A549 (cell line): ENCODE data around the gene NAA30. TPM values are rescaled to one million over a fixed set of nuclear protein-coding genes. Genes with fewer than 3 reads are reported as not detected.
"Not testable (repeated sequence)": the region's sequence is repeated elsewhere in the genome, so short reads cannot be mapped to it uniquely, and the experiment has no call there.

Experiments
- ATAC-seq, 2 experiments: fragments of 200-7000 bp in 1 of 2; fragments of >200 bp in 1 of 2; cut with Nextera tagmentation in 1 of 2; cut with Tn5 transposase in 1 of 2; 3 replicates each; pipeline versions ENCODE4 v1.8.0 to v1.9.1; 2018 to 2020; ENCODE audit warnings: mild to moderate bottlenecking in 1 of 2, moderate library complexity in 1 of 2
- CTCF ChIA-PET: fragments of 300-600 bp; sonication (Branson Sonifier 250); formaldehyde crosslinking; extraction: SDS; loops from one replicate; lab custom pipeline; 2021; ENCODE audit warnings: antibody characterized with exemption, inconsistent platforms; lab: Yijun Ruan, JAX
- POLR2A ChIA-PET: fragments of 350-600 bp; formaldehyde crosslinking; extraction: SDS; loops from one replicate; lab custom pipeline; 2021; ENCODE audit warnings: antibody characterized with exemption, inconsistent platforms; lab: Yijun Ruan, JAX
- DNase-seq, 2 experiments: peaks; one replicate each; pipeline versions ENCODE4 v3.0.0 to v3.0.0-alpha.2; 2011 to 2016; ENCODE audit warnings: low read depth in 1 of 2, low spot score in 1 of 2
- FAIRE-seq: peaks from 2 replicates; lab custom pipeline; 2011; peaks lifted over from hg19 to GRCh38; lab: Jason Lieb, UNC
- H3K27ac ChIP-seq, 2 experiments: fragments of >200 bp; sonication (Bioruptor Twin); formaldehyde crosslinking; 3 replicates each; pipeline ENCODE4 v1.5.1; 2016 to 2017
- H3K4me1 ChIP-seq: fragments of >200 bp; sonication (Bioruptor Twin); formaldehyde crosslinking; 3 replicates; pipeline ENCODE4 v1.6.1; 2016
- H3K4me2 ChIP-seq: fragments of >200 bp; sonication (Bioruptor Twin); formaldehyde crosslinking; 3 replicates; pipeline ENCODE4 v1.6.1; 2016
- H3K4me3 ChIP-seq: fragments of >200 bp; sonication (Bioruptor Twin); formaldehyde crosslinking; 3 replicates; pipeline ENCODE4 v1.5.1; 2016
- H3K9me3 ChIP-seq: fragments of >200 bp; sonication (Bioruptor Twin); formaldehyde crosslinking; 3 replicates; pipeline ENCODE4 v1.6.1; 2016
- ATOH8 ChIP-seq: fragments of 250-450 bp; sonication (Bioruptor Pico); IDR thresholded peaks from 2 replicates; pipeline ENCODE4 v1.5.0; 2020; ENCODE audit warnings: low read depth, mild to moderate bottlenecking, moderate library complexity
- BHLHE40 ChIP-seq: IDR thresholded peaks from 2 replicates; pipeline ENCODE4 v1.6.1; 2012; ENCODE audit warnings: low read depth, low read length, inconsistent platforms
- CBX2 ChIP-seq: fragments of 200-600 bp; sonication (generic); IDR thresholded peaks from 2 replicates; pipeline ENCODE4 v1.6.1; 2016; ENCODE audit warnings: low read depth, mild to moderate bottlenecking, borderline replicate concordance
- CEBPB ChIP-seq, 2 experiments: fragments of >200 bp in 1 of 2; sonication (Bioruptor Twin) in 1 of 2; formaldehyde crosslinking in 1 of 2; IDR thresholded peaks; 2 replicates each; pipeline ENCODE4 v1.6.1; 2012 to 2016
- CHD4 ChIP-seq: fragments of 200-600 bp; sonication (generic); IDR thresholded peaks from 2 replicates; pipeline ENCODE4 v1.6.1; 2016; ENCODE audit warnings: antibody characterized with exemption, mild to moderate bottlenecking, borderline replicate concordance
- EHF ChIP-seq: fragments of 250-450 bp; sonication (Bioruptor Pico); IDR thresholded peaks from 2 replicates; pipeline ENCODE4 v1.5.0; 2020; ENCODE audit warnings: mild to moderate bottlenecking
- ESRRA ChIP-seq: fragments of 150-350 bp; IDR thresholded peaks from 2 replicates; pipeline ENCODE4 v1.6.1; 2014; ENCODE audit warnings: mild to moderate bottlenecking, low read length, borderline replicate concordance
- FOXS1 ChIP-seq: fragments of 250-450 bp; sonication (Bioruptor Pico); IDR thresholded peaks from 2 replicates; pipeline ENCODE4 v1.5.0; 2020; ENCODE audit warnings: mild to moderate bottlenecking, moderate library complexity
- GATA3 ChIP-seq: IDR thresholded peaks from 2 replicates; pipeline ENCODE4 v1.6.1; 2012; ENCODE audit warnings: borderline replicate concordance
- HOXB13 ChIP-seq: fragments of 250-450 bp; sonication (Bioruptor Pico); IDR thresholded peaks from 2 replicates; pipeline ENCODE4 v1.5.0; 2020; ENCODE audit warnings: low read depth, mild to moderate bottlenecking, moderate library complexity
- HOXB5 ChIP-seq: fragments of 250-450 bp; sonication (Bioruptor Pico); IDR thresholded peaks from 2 replicates; pipeline ENCODE4 v1.5.0; 2020; ENCODE audit warnings: mild to moderate bottlenecking, moderate library complexity
- JUN ChIP-seq, 2 experiments: fragments of >200 bp; sonication (Bioruptor Twin); formaldehyde crosslinking; IDR thresholded peaks; 2 replicates in 1 of 2; 3 replicates in 1 of 2; pipeline ENCODE4 v1.6.1; 2016 to 2017
- JUNB ChIP-seq: fragments of >200 bp; sonication (Bioruptor Twin); formaldehyde crosslinking; IDR thresholded peaks from 2 replicates; pipeline ENCODE4 v1.6.1; 2016
- MAFK ChIP-seq: fragments of 450-650 bp; IDR thresholded peaks from 2 replicates; pipeline ENCODE4 v1.6.1; 2014; ENCODE audit not compliant: partially characterized antibody
- MAZ ChIP-seq: fragments of 150-350 bp; IDR thresholded peaks from 2 replicates; pipeline ENCODE4 v1.6.1; 2014; ENCODE audit warnings: antibody characterized with exemption, low read depth, low read length, borderline replicate concordance
- NPAS2 ChIP-seq: fragments of 250-450 bp; sonication (Bioruptor Pico); IDR thresholded peaks from 2 replicates; pipeline ENCODE4 v1.8.0; 2022; ENCODE audit warnings: mild to moderate bottlenecking, moderate library complexity, borderline replicate concordance
- PHF8 ChIP-seq: fragments of 200-600 bp; sonication (generic); IDR thresholded peaks from 2 replicates; pipeline ENCODE4 v1.6.1; 2016; ENCODE audit warnings: low read depth, mild to moderate bottlenecking, antibody characterized with exemption, moderate library complexity, borderline replicate concordance
- RAD21 ChIP-seq, 2 experiments: fragments of >200 bp in 1 of 2; sonication (Bioruptor Twin) in 1 of 2; formaldehyde crosslinking in 1 of 2; IDR thresholded peaks in 1 of 2; conservative IDR thresholded peaks in 1 of 2; 2 replicates in 1 of 2; 3 replicates in 1 of 2; pipeline ENCODE4 v1.6.1; 2012 to 2018; ENCODE audit warnings: inconsistent platforms in 1 of 2
- SREBF2 ChIP-seq: fragments of 450-650 bp; IDR thresholded peaks from 2 replicates; pipeline ENCODE4 v1.6.1; 2014; ENCODE audit warnings: mild to moderate bottlenecking, moderate library complexity
- ZC3H11A ChIP-seq: fragments of 450-650 bp; IDR thresholded peaks from 2 replicates; pipeline ENCODE4 v1.6.1; 2014; ENCODE audit warnings: antibody characterized with exemption, mild to moderate bottlenecking
- ZSCAN20 ChIP-seq: fragments of 250-450 bp; sonication (Bioruptor Pico); IDR thresholded peaks from 2 replicates; pipeline ENCODE4 v1.8.0; 2022; ENCODE audit warnings: mild to moderate bottlenecking, moderate library complexity
- WGBS: methylation state at CpG from one replicate; pipeline ENCODE4 v1.1.6; 2017; ENCODE audit errors: missing lambda C conversion rate; 5-methylcytosine and 5-hydroxymethylcytosine counted together
- polyA plus RNA-seq, 4 experiments: library from polyadenylated mRNA; depleted of rRNA in 3 of 4; stranded (reverse); fragments of >200 nt; fragmentation: RNase III in 1 of 4; extraction: RNeasy Plus Mini Kit Qiagen cat#74134 plus additional on column Dnase treatment in 1 of 4; gene quantifications; 2 replicates in 3 of 4; 3 replicates in 1 of 4; pipeline ENCODE4 v1.2.3, GENCODE V29; 2011 to 2017
- TF ChIP-seq, protein P1 (sequence below): IDR thresholded peaks from 2 replicates; pipeline ENCODE4 v1.6.1; 2012
- TF ChIP-seq, protein P2 (sequence below): fragments of >200 bp; sonication (Bioruptor Twin); formaldehyde crosslinking; IDR thresholded peaks from 2 replicates; pipeline ENCODE4 v1.6.1; 2016

The NAA30 gene
- polyA plus RNA-seq, 2 of the 4 experiments (the other 2 are of a cell fraction): 13.4 to 27.0 TPM

DNA sequence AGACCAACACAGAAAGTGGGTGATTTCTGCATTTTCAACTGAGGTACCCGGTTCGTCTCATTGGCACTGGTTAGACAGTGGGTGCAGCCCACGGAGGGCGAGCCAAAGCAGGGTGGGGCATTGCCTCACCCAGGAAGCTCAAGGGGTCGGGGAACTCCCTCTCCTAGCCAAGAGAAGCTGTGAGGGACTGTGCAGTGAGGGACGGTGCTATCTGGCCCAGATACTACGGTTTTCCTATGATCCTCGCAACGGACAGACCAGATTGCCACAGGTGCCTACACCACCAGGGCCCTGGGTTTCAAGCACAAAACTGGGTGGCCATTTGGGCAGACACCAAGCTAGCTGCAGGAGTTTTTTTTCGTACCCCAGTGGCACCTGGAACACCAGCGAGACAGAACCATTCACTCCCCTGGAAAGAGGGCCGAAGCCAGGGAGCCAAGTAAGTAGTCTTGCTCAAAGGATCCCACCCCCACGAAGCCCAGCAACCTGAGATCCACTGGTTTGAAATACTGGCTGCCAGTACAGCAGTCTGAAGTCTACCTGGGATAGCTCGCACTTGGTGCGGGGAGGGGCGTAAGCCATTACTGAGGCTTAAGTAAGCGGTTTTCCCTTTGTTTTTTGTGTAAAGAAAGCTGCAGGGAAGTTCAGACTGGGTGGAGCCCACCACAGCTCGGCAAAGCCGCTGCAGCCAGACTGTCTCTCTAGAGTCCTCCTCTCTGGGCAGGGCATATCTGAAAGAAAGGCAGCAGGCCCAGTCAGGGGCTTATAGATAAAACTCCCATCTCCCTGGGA lies 25.5 kb upstream of the NAA30 start:
- ATAC-seq: no peak
- FAIRE-seq: no peak
- Histone ChIP-seq H3K27ac (no peak overlapping the region), H3K9me3 (no peaks in the 10 kb centered on the region), H3K4me2 (no peak overlapping the region), H3K4me3 (no peak overlapping the region), H3K4me1 (no peaks in the 10 kb centered on the region)
- 70% methylated on average over 17 of the region's 19 CpGs for WGBS
- ChIA-PET POLR2A (interaction anchor here (0.5 kb wide), 1 partner anchor 357 kb away, joined by 3 read pairs; no protein-coding TSS in a partner anchor), CTCF (interaction anchor here (0.6 to 3.4 kb wide), 5 partner anchors 9 to 149 kb away, joined by 3 to 10 read pairs (median 4); no protein-coding TSS in a partner anchor)
- DNase-seq: no peak
- no peak for TF ChIP-seq BHLHE40
- TF ChIP-seq RAD21 (conservative IDR thresholded peaks at IDR 0.05 in 1 of 2, IDR thresholded peaks at IDR 0.05 in 1 of 2): no peak
- TF ChIP-seq NPAS2 (CRISPR knock-in tag): no peak
- TF ChIP-seq, protein P1, sequence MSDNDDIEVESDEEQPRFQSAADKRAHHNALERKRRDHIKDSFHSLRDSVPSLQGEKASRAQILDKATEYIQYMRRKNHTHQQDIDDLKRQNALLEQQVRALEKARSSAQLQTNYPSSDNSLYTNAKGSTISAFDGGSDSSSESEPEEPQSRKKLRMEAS: no peak
- TF ChIP-seq MAZ: no peak
- no peak for TF ChIP-seq ESRRA
- no peak for TF ChIP-seq ZSCAN20 (CRISPR knock-in tag)
- no peak for TF ChIP-seq CEBPB (IDR thresholded peaks at IDR 0.05)
- no peak for TF ChIP-seq CBX2
- no peak for TF ChIP-seq EHF (CRISPR knock-in tag)
- no peak for TF ChIP-seq PHF8
- TF ChIP-seq, protein P2, sequence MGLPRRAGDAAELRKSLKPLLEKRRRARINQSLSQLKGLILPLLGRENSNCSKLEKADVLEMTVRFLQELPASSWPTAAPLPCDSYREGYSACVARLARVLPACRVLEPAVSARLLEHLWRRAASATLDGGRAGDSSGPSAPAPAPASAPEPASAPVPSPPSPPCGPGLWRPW: no peak
- TF ChIP-seq HOXB13 (CRISPR knock-in tag): no peak
- no peak for TF ChIP-seq ZC3H11A
- no peak for TF ChIP-seq ATOH8
- TF ChIP-seq HOXB5 (CRISPR knock-in tag): no peak
- no peak for TF ChIP-seq FOXS1 (CRISPR knock-in tag)
- TF ChIP-seq CHD4: no peak
- no peak for TF ChIP-seq GATA3

- H3K4me1 ChIP-seq, H3K4me2 ChIP-seq, H3K4me3 ChIP-seq, DNase-seq, ATAC-seq, POLR2A ChIA-PET, H3K27ac ChIP-seq, CTCF ChIA-PET, FAIRE-seq, H3K9me3 ChIP-seq: not testable (repeated sequence)
- WGBS: 60% methylated on average over 5 of the region's 5 CpGs
Measured at GRCh38 chr14:57370187-57370586, 20.2 kb upstream of the NAA30 start.

- no peak overlapping the region for H3K4me3 ChIP-seq
- 23% methylated on average over 3 of the region's 3 CpGs for WGBS
- no peak overlapping the region for H3K27ac ChIP-seq
- TF ChIP-seq JUN (IDR thresholded peaks at IDR 0.05) (no peak), MAFK (peak; percentile 44), SREBF2 (no peak), JUNB (no peak)
- H3K9me3 ChIP-seq: no peaks in the 10 kb centered on the region
- H3K4me2 ChIP-seq: no peak overlapping the region
- ChIA-PET POLR2A (no interaction called here), CTCF (interaction anchor here (1.3 kb wide), 1 partner anchor 881 kb away, joined by 3 read pairs; no protein-coding TSS in a partner anchor)
- ATAC-seq (no peak), DNase-seq (no peak), FAIRE-seq (no peak)
- no peaks in the 10 kb centered on the region for H3K4me1 ChIP-seq
Measured at GRCh38 chr14:57371013-57371412, 19.4 kb upstream of the NAA30 start.
